H9 (cell line): ENCODE data around the gene PCF11. TPM values are rescaled to one million over a fixed set of nuclear protein-coding genes. Genes with fewer than 3 reads are reported as not detected.

ENCODE experiments used
- DNase-seq: peaks from one replicate; pipeline ENCODE4 v3.0.0-alpha.2; 2017
- H2AFZ ChIP-seq: one replicate; pipeline ENCODE4 v1.6.1; 2013; ENCODE audit warnings: mild to moderate bottlenecking, low read length, control low read depth, moderate library complexity
- H2AK5ac ChIP-seq: 2 replicates; pipeline ENCODE4 v1.6.1; 2013; ENCODE audit warnings: low read length, control low read depth, mixed read lengths; ENCODE audit not compliant: insufficient read length
- H2BK120ac ChIP-seq: one replicate; pipeline ENCODE4 v1.6.1; 2013; ENCODE audit warnings: low read depth, mild to moderate bottlenecking, low read length, control low read depth, inconsistent platforms; ENCODE audit not compliant: poor library complexity, severe bottlenecking
- H2BK12ac ChIP-seq: 2 replicates; pipeline ENCODE4 v1.6.1; 2013; ENCODE audit warnings: low read length, control low read depth, mixed read lengths, low read depth; ENCODE audit not compliant: insufficient read length
- H2BK15ac ChIP-seq: 2 replicates; pipeline ENCODE4 v1.6.1; 2013; ENCODE audit warnings: low read depth, low read length, control low read depth
- H2BK20ac ChIP-seq: one replicate; pipeline ENCODE4 v1.6.1; 2013; ENCODE audit warnings: low read depth, mild to moderate bottlenecking, low read length, control low read depth, inconsistent platforms; ENCODE audit not compliant: poor library complexity, severe bottlenecking
- H2BK5ac ChIP-seq: 2 replicates; pipeline ENCODE4 v1.6.1; 2013; ENCODE audit warnings: low read length, control low read depth, mixed read lengths; ENCODE audit not compliant: insufficient read length
- H3K14ac ChIP-seq: 2 replicates; pipeline ENCODE4 v1.6.1; 2013; ENCODE audit warnings: low read length, control low read depth; ENCODE audit not compliant: insufficient read depth
- H3K18ac ChIP-seq: 2 replicates; pipeline ENCODE4 v1.6.1; 2013; ENCODE audit warnings: low read depth, mild to moderate bottlenecking, mixed read lengths, low read length, control low read depth; ENCODE audit not compliant: insufficient read length
- H3K23ac ChIP-seq: 2 replicates; pipeline ENCODE4 v1.6.1; 2013; ENCODE audit warnings: low read length, control low read depth, mixed read lengths, low read depth; ENCODE audit not compliant: insufficient read length
- H3K23me2 ChIP-seq: 2 replicates; pipeline ENCODE4 v1.6.1; 2013; ENCODE audit warnings: low read depth, mild to moderate bottlenecking, mixed read lengths, low read length, control low read depth; ENCODE audit not compliant: insufficient read length, poor library complexity, severe bottlenecking
- H3K27ac ChIP-seq: 2 replicates; pipeline ENCODE4 v1.5.1; 2013; ENCODE audit warnings: low read length, control low read depth, mixed read lengths, low read depth; ENCODE audit not compliant: insufficient read length
- H3K27me3 ChIP-seq: 2 replicates; pipeline ENCODE4 v1.6.1; 2013; ENCODE audit warnings: low read length, control low read depth, inconsistent platforms; ENCODE audit not compliant: insufficient read depth
- H3K4ac ChIP-seq: 2 replicates; pipeline ENCODE4 v1.6.1; 2013; ENCODE audit warnings: low read depth, mild to moderate bottlenecking, control low read depth, inconsistent platforms, low read length, moderate library complexity
- H3K4me1 ChIP-seq: 2 replicates; pipeline ENCODE4 v1.6.1; 2013; ENCODE audit warnings: low read length, control low read depth, inconsistent platforms; ENCODE audit not compliant: insufficient read depth
- H3K4me2 ChIP-seq: 2 replicates; pipeline ENCODE4 v1.6.1; 2013; ENCODE audit warnings: low read length, control low read depth, mixed read lengths; ENCODE audit not compliant: insufficient read length, insufficient read depth
- H3K56ac ChIP-seq: 2 replicates; pipeline ENCODE4 v1.6.1; 2013; ENCODE audit warnings: low read depth, mild to moderate bottlenecking, mixed read lengths, low read length, control low read depth; ENCODE audit not compliant: insufficient read length
- H3K79me1 ChIP-seq: 2 replicates; pipeline ENCODE4 v1.6.1; 2013; ENCODE audit warnings: low read depth, mild to moderate bottlenecking, moderate library complexity, low read length, control low read depth, inconsistent platforms; ENCODE audit not compliant: insufficient read depth, poor library complexity, severe bottlenecking
- H3K79me2 ChIP-seq: 2 replicates; pipeline ENCODE4 v1.6.1; 2013; ENCODE audit warnings: low read length, control low read depth, inconsistent platforms; ENCODE audit not compliant: insufficient read depth
- H3K9ac ChIP-seq: 2 replicates; pipeline ENCODE4 v1.6.1; 2013; ENCODE audit warnings: low read length, control low read depth, mixed read lengths; ENCODE audit not compliant: insufficient read length; ENCODE audit errors: extremely low read depth
- H3K9me3 ChIP-seq: one replicate; pipeline ENCODE4 v1.6.1; 2013; ENCODE audit warnings: low read depth, low read length, inconsistent platforms; ENCODE audit not compliant: control insufficient read depth
- H3T11ph ChIP-seq: one replicate; pipeline ENCODE4 v1.6.1; 2013; ENCODE audit warnings: mild to moderate bottlenecking, low read length, control low read depth, inconsistent platforms
- H4K20me1 ChIP-seq: one replicate; pipeline ENCODE4 v1.6.1; 2013; ENCODE audit not compliant: control insufficient read depth, insufficient read length, insufficient read depth
- H4K5ac ChIP-seq: 2 replicates; pipeline ENCODE4 v1.6.1; 2013; ENCODE audit warnings: low read depth, mild to moderate bottlenecking, mixed read lengths, low read length, control low read depth; ENCODE audit not compliant: insufficient read length
- H4K8ac ChIP-seq: replicated peaks from 2 replicates; pipeline ENCODE4 v1.6.1; 2013; ENCODE audit warnings: low read length, control low read depth, mixed read lengths, low read depth; ENCODE audit not compliant: insufficient read length
- H4K91ac ChIP-seq: 2 replicates; pipeline ENCODE4 v1.6.1; 2013; ENCODE audit warnings: low read depth, mild to moderate bottlenecking, moderate library complexity, mixed read lengths, low read length, control low read depth; ENCODE audit not compliant: insufficient read length
- H3K27ac Mint-ChIP-seq, 3 experiments: 2 replicates in 2 of 3; 3 replicates in 1 of 3; pipeline ENCODE4 v1.8.0; 2020 to 2021; ENCODE audit warnings: mixed read lengths in 3 of 3, mild to moderate bottlenecking in 1 of 3, moderate library complexity in 1 of 3
- H3K27me3 Mint-ChIP-seq: 2 replicates; pipeline ENCODE4 v1.8.0; 2021; ENCODE audit warnings: low read depth, mild to moderate bottlenecking, moderate library complexity, mixed read lengths
- H3K36me3 Mint-ChIP-seq, 3 experiments: 2 replicates in 2 of 3; 3 replicates in 1 of 3; pipeline ENCODE4 v1.8.0; 2020 to 2021; ENCODE audit warnings: low read depth in 3 of 3, mixed read lengths in 3 of 3; ENCODE audit not compliant: insufficient read depth in 1 of 3
- H3K4me1 Mint-ChIP-seq, 2 experiments: 2 replicates each; pipeline ENCODE4 v1.8.0; 2020; ENCODE audit warnings: mixed read lengths in 2 of 2
- H3K4me3 Mint-ChIP-seq, 2 experiments: 2 replicates in 1 of 2; 3 replicates in 1 of 2; pipeline ENCODE4 v1.8.0; 2020 to 2021; ENCODE audit warnings: mild to moderate bottlenecking in 2 of 2, mixed read lengths in 2 of 2, moderate library complexity in 1 of 2
- H3K9me3 Mint-ChIP-seq, 2 experiments: 2 replicates in 1 of 2; 3 replicates in 1 of 2; pipeline ENCODE4 v1.8.0; 2020; ENCODE audit warnings: mild to moderate bottlenecking in 2 of 2, mixed read lengths in 2 of 2, moderate library complexity in 1 of 2
- total RNA-seq: library from RNA; stranded (reverse); gene quantifications from 2 replicates; pipeline ENCODE4 v1.2.1, GENCODE V29; 2021
- TF ChIP-seq, protein P1 (sequence below): fragments of 200-600 bp; sonication (generic); conservative IDR thresholded peaks from 3 replicates; pipeline ENCODE4 v1.8.0; 2021; ENCODE audit warnings: antibody characterized with exemption, mild to moderate bottlenecking

Gene PCF11
- total RNA-seq, 1 experiment from 2014 or later = 50.9 TPM

DNA sequence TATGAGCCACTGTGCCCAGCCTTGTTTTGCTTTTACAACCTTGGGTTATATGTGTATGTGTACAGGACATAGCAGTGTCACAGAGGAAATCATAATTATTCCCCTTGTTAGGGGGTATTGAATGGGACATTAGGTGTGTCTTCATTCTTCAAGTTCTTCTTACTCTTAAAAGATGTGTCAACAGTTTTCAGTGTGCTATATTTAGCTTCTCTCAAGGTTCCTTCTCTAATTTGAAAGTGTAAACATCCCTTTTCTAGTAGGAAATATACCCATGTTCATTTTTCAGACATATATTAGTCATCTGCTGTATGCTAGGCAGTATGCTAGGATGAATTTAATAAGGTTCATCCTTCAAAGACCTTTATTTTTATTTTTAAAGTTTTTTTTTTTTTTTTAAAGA lies 17.1 kb downstream of the PCF11 start:
- H3K23ac ChIP-seq = no peak overlapping the region
- H2AFZ ChIP-seq = no peak overlapping the region
- H2BK5ac ChIP-seq = no peak overlapping the region
- no peak overlapping the region for H3T11ph ChIP-seq
- no peaks in the 10 kb centered on the region for H3K23me2 ChIP-seq
- no peak overlapping the region for H2BK15ac ChIP-seq
- no peak for DNase-seq
- H2BK120ac ChIP-seq = no peak overlapping the region
- H3K4ac ChIP-seq = no peak overlapping the region
- no peak overlapping the region for H2BK20ac ChIP-seq
- Mint-ChIP-seq H3K36me3 (peaks cover 22 to 76% (median 63%) of the 10 kb centered on the region in 3 experiments), H3K4me1 (peaks cover 14 to 15% of the 10 kb centered on the region in 2 experiments), H3K27me3 (no peaks in the 10 kb centered on the region), H3K4me3 (no peak overlapping the region), H3K9me3 (no peaks in the 10 kb centered on the region), H3K27ac (no peak overlapping the region; a peak in 1 of 7 replicates)
- no peak overlapping the region for H2BK12ac ChIP-seq
- H3K27ac ChIP-seq = no peak overlapping the region
- no peak overlapping the region for H4K5ac ChIP-seq
- no peaks in the 10 kb centered on the region for H3K4me1 ChIP-seq
- no peak overlapping the region for H2AK5ac ChIP-seq
- H4K20me1 ChIP-seq = no peaks in the 10 kb centered on the region
- H3K56ac ChIP-seq = no peak overlapping the region
- no peak overlapping the region for H3K4me2 ChIP-seq
- H4K8ac ChIP-seq = no peak overlapping the region
- no peak overlapping the region for H4K91ac ChIP-seq
- H3K18ac ChIP-seq = no peak overlapping the region
- H3K9me3 ChIP-seq = no peaks in the 10 kb centered on the region
- TF ChIP-seq, protein P1, sequence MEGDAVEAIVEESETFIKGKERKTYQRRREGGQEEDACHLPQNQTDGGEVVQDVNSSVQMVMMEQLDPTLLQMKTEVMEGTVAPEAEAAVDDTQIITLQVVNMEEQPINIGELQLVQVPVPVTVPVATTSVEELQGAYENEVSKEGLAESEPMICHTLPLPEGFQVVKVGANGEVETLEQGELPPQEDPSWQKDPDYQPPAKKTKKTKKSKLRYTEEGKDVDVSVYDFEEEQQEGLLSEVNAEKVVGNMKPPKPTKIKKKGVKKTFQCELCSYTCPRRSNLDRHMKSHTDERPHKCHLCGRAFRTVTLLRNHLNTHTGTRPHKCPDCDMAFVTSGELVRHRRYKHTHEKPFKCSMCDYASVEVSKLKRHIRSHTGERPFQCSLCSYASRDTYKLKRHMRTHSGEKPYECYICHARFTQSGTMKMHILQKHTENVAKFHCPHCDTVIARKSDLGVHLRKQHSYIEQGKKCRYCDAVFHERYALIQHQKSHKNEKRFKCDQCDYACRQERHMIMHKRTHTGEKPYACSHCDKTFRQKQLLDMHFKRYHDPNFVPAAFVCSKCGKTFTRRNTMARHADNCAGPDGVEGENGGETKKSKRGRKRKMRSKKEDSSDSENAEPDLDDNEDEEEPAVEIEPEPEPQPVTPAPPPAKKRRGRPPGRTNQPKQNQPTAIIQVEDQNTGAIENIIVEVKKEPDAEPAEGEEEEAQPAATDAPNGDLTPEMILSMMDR = no peak
- H3K14ac ChIP-seq = no peak overlapping the region
- peaks cover 7% of the 10 kb centered on the region for H3K79me1 ChIP-seq
- peaks cover 11% of the 10 kb centered on the region; the same call in 1 of the 2 replicates for H3K79me2 ChIP-seq
- H3K9ac ChIP-seq = no peak overlapping the region
- no peaks in the 10 kb centered on the region for H3K27me3 ChIP-seq
